NCI-H1105 (cell line): ENCODE results near the gene CCDC69.

Experiments
- DNase-seq: peaks from one replicate; lab custom pipeline; 2025; lab: John Stamatoyannopoulos, UW

Gene CCDC69

GRCh38 chr5:151142933-151143332, 81.0 kb downstream of the CCDC69 start:
- no peak for DNase-seq

DNA sequence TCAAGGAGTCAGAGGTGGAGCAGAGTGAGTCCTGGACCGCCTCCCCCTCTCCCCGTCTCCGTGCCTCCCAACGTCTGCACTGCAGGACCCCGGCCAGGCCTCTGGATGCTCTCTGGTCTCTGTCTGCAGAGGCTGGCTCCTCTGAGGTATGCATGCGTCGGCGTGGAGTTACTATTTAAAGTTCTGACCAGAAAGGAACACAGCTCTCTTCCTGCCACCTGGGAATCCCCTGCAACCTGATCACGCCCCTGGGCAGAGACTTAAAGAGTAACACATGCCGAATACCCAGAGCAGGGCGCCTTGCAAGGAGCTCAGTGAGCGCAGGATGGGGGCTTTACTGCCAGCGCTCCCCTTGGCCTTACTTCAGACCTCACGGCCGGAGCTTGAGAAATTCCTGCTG, 82.4 kb downstream of the CCDC69 start:
- DNase-seq: no peak

DNA sequence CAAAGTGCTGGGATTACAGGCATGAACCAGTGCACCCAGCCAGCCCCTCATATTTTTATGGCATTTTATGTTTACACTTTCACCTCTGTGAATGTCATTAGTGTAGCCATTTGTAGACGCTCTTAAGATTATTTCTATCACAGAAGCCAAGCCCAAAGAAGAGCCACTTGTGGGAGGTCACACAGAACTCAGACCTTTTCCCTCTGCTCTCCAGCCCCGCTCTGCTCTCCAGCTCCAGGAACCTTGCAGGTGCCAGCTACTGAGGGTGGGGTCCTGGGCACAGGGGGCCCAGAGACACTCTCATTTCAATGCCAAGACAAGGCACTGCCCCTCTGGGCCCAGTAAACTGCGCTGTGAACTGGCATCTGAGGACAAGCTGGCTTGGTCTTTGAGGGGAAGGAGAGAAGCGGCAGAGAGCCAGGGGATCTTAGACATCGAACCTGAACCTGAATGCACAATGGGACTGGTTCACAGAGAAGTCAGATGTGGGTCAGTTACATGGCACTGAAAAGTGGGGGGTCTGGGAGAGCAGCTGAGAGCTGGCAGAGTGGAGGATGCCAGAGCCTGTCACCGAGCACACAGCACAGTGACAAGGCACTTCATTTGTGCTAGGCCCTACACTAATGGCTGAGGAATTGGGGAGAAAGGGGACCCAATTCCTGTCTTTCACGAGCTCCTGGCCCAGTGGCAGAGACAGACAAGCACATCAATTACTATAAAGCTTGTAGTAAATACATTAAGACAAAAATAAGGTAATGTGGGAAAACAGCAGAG, 83.0 kb downstream of the CCDC69 start:
- DNase-seq: no peak

- no peak for DNase-seq
Observed at GRCh38 chr5:151139646-151140045, 84.2 kb downstream of the CCDC69 start.

- DNase-seq: no peak
Observed at GRCh38 chr5:151139015-151139414, 84.9 kb downstream of the CCDC69 start.

DNA sequence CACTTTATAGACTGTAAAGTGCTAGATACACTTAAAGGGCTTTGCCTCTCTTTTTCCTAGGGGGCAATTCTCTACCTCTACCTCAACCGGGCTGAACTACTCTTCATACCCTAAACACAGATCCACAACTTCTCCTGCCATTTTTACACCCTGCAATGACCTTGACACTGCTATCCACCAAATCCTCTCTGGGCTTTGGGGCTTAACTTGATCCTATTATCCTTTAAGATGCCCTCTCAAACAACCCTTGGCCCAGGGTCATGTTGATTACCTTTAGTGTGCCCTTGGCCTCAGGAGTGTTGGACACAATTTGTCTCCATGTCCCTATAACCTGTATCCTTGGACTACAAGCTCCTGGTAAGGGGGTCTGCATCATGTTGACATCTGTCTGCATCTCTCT, 85.8 kb downstream of the CCDC69 start:
- no peak for DNase-seq

DNA sequence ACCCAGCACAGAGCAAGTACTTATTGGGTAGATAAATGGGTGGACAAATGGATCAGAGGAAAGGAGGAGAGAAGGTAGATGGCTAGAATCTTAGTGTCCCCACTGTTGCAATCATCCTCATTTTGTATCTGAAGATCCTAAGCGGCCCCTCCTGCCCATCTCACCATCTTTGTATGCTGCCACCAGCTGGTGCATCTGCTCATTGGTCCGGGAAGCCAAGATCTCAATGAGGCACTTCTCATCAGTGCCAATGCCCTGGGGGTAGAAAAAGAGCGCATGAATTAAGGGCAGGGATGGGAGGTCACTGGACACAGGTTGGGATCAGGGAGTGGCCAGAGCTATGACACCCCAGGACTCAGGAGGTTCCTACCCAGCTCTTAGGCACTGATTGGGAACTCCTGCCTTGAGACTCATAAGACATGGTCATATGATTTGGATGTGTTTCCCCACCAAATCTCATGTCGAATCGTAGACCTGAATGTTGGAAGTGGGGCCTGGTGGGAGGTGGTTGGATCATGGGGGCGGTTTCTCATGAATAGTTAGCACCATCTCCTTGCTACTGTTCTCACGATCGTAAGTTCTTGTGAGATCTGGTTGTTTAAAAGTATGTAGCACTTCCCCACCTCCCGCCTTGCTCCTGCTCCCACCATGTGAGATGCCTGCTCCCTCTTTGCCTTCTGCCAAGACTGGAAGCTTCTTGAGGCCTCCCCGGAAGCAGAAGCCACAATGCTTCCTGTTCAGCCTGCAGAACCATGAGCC, 86.6 kb downstream of the CCDC69 start:
- DNase-seq: no peak

- no peak for DNase-seq
Observed at GRCh38 chr5:151134228-151134627, 89.7 kb downstream of the CCDC69 start.

GRCh38 chr5:151132963-151133362, 90.9 kb downstream of the CCDC69 start:
- no peak for DNase-seq
